K562 (cell line): ENCODE data around the gene CTSO. TPM values are rescaled to one million over a fixed set of nuclear protein-coding genes. Genes with fewer than 3 reads are reported as not detected.

Experiments used
- ATAC-seq: fragments of 200-7000 bp; cut with Tn5 transposase; 3 replicates; pipeline ENCODE4 v1.9.1; 2020; ENCODE audit warnings: moderate library complexity
- BruUV-seq: library from RNA; stranded (reverse); fragments of 400-500 nt; replicated peaks from 2 replicates; lab custom pipeline; 2021; lab: Mats Ljungman, UMichigan
- CTCF ChIA-PET: fragments of 300-600 bp; formaldehyde crosslinking; extraction: SDS; loops from one replicate; lab custom pipeline; 2021; ENCODE audit warnings: low intra/inter-chr PET ratio; lab: Yijun Ruan, JAX
- POLR2A ChIA-PET: fragments of 300-600, 350-650 bp; sonication (Branson Sonifier 250); formaldehyde crosslinking; extraction: SDS; loops from one replicate; lab custom pipeline; 2021; ENCODE audit warnings: antibody characterized with exemption, inconsistent platforms; lab: Yijun Ruan, JAX
- DNase-seq, 4 experiments: peaks; one replicate each; pipeline versions ENCODE4 v3.0.0 to v3.0.0-alpha.2; 2011 to 2018; ENCODE audit warnings: low spot score in 3 of 4, mixed read lengths in 3 of 4; ENCODE audit errors: extremely low read depth in 1 of 4
- FAIRE-seq: peaks from 2 replicates; lab custom pipeline; 2011; peaks lifted over from hg19 to GRCh38; lab: Jason Lieb, UNC
- H2AFZ ChIP-seq: 2 replicates; pipeline ENCODE4 v1.6.0; 2011; ENCODE audit warnings: low read depth, low read length, control low read depth, inconsistent platforms
- H3K27ac ChIP-seq: fragments of 200-600 bp; 3 replicates; pipeline ENCODE4 v1.8.0; 2011; ENCODE audit warnings: low read depth, mild to moderate bottlenecking, control low read depth, inconsistent platforms, low read length, moderate library complexity, mixed read lengths; ENCODE audit errors: extremely low read depth
- H3K27me3 ChIP-seq, 2 experiments: fragments of 300-600 bp in 1 of 2; 2 replicates in 1 of 2; 3 replicates in 1 of 2; pipeline versions ENCODE4 v1.6.0 to v1.8.0; 2011; ENCODE audit warnings: inconsistent platforms in 2 of 2, low read length in 2 of 2, mild to moderate bottlenecking in 1 of 2, mixed read lengths in 1 of 2, moderate library complexity in 1 of 2; ENCODE audit not compliant: control insufficient read depth in 2 of 2, insufficient read depth in 2 of 2
- H3K36me3 ChIP-seq: fragments of 300-600 bp; 3 replicates; pipeline ENCODE4 v1.8.0; 2011; ENCODE audit warnings: mild to moderate bottlenecking, low read length, inconsistent platforms; ENCODE audit not compliant: control insufficient read depth, insufficient read depth
- H3K4me1 ChIP-seq, 2 experiments: fragments of 200-600 bp in 1 of 2; replicated peaks in 1 of 2; 2 replicates in 1 of 2; 3 replicates in 1 of 2; pipeline versions ENCODE4 v1.5.1 to v1.8.0; 2011; ENCODE audit warnings: inconsistent platforms in 2 of 2, low read length in 2 of 2, mild to moderate bottlenecking in 1 of 2, mixed read lengths in 1 of 2, moderate library complexity in 1 of 2; ENCODE audit not compliant: control insufficient read depth in 2 of 2, insufficient read depth in 2 of 2
- H3K4me2 ChIP-seq: 2 replicates; pipeline ENCODE4 v1.6.1; 2011; ENCODE audit warnings: low read length, control low read depth, inconsistent platforms, mixed read lengths; ENCODE audit not compliant: insufficient read depth
- H3K4me3 ChIP-seq: fragments of 200-600 bp; sonication (generic), shearing (Covaris generic); 2 replicates; pipeline ENCODE4 v1.5.1; 2016; ENCODE audit warnings: control low read depth, inconsistent platforms
- H3K79me2 ChIP-seq: fragments of 200-600 bp; 3 replicates; pipeline ENCODE4 v1.8.0; 2011; ENCODE audit warnings: low read length, inconsistent platforms; ENCODE audit not compliant: control insufficient read depth, insufficient read depth
- H3K9ac ChIP-seq, 2 experiments: 2 replicates each; pipeline versions ENCODE4 v1.6.0 to v1.6.1; 2011; ENCODE audit warnings: low read depth in 2 of 2, low read length in 2 of 2, control low read depth in 1 of 2, inconsistent platforms in 1 of 2, mild to moderate bottlenecking in 1 of 2, mixed read lengths in 1 of 2; ENCODE audit not compliant: insufficient read depth in 1 of 2
- H3K9me1 ChIP-seq: one replicate; pipeline ENCODE4 v1.6.0; 2011; ENCODE audit warnings: inconsistent platforms, mild to moderate bottlenecking, low read length, moderate library complexity; ENCODE audit not compliant: control insufficient read depth, insufficient read depth
- H3K9me3 ChIP-seq: replicated peaks from 2 replicates; pipeline ENCODE4 v1.5.1; 2011; ENCODE audit warnings: low read depth, low read length, inconsistent platforms; ENCODE audit not compliant: control insufficient read depth, insufficient read depth
- H4K20me1 ChIP-seq: replicated peaks from 2 replicates; pipeline ENCODE4 v1.6.1; 2011; ENCODE audit warnings: low read length, inconsistent platforms, mixed read lengths; ENCODE audit not compliant: control insufficient read depth, insufficient read depth
- BHLHE40 ChIP-seq: IDR thresholded peaks from 2 replicates; pipeline ENCODE4 v1.6.1; 2011; ENCODE audit warnings: low read length, improper control_type of control experiment
- CBFA2T3 ChIP-seq: fragments of 450-650 bp; IDR thresholded peaks from 2 replicates; pipeline ENCODE4 v1.6.1; 2017
- ELF1 ChIP-seq: fragments of 200-800 bp; sonication (Bioruptor generic); IDR thresholded peaks from 2 replicates; pipeline ENCODE4 v1.6.1; 2016; ENCODE audit warnings: missing genetic modification characterization, missing compliant biosample characterization
- ESRRB ChIP-seq: fragments of 250-450 bp; sonication (Bioruptor Pico); IDR thresholded peaks from 2 replicates; pipeline ENCODE4 v1.5.0; 2020; ENCODE audit warnings: mild to moderate bottlenecking, moderate library complexity, borderline replicate concordance
- HMG20A ChIP-seq: fragments of 450-650 bp; formaldehyde crosslinking; conservative IDR thresholded peaks from 2 replicates; pipeline ENCODE4 v1.4.0; 2020; ENCODE audit warnings: mild to moderate bottlenecking, mixed read lengths
- MAFF ChIP-seq: IDR thresholded peaks from 2 replicates; pipeline ENCODE4 v1.6.1; 2012; ENCODE audit warnings: low read length, improper control_type of control experiment
- MBD2 ChIP-seq: sonication (generic); IDR thresholded peaks from 2 replicates; pipeline ENCODE4 v1.6.1; 2016; ENCODE audit warnings: low read depth, borderline replicate concordance
- NCOA4 ChIP-seq: fragments of 450-650 bp; IDR thresholded peaks from 2 replicates; pipeline ENCODE4 v1.6.1; 2018; ENCODE audit warnings: mild to moderate bottlenecking; ENCODE audit not compliant: partially characterized antibody
- NFYB ChIP-seq: IDR thresholded peaks from 2 replicates; pipeline ENCODE4 v1.6.1; 2011; ENCODE audit warnings: mild to moderate bottlenecking, moderate library complexity; ENCODE audit not compliant: insufficient read length; ENCODE audit errors: extremely low read depth
- SREBF1 ChIP-seq: fragments of 150-350 bp; IDR thresholded peaks from 2 replicates; pipeline ENCODE4 v1.6.1; 2014; ENCODE audit warnings: antibody characterized with exemption, low read depth, low read length, borderline replicate concordance
- TBP ChIP-seq: optimal IDR thresholded peaks from 2 replicates; pipeline ENCODE3; 2011; ENCODE audit warnings: low read depth, low read length, improper control_type of control experiment
- ZNF316 ChIP-seq: fragments of 450-650 bp; IDR thresholded peaks from 2 replicates; pipeline ENCODE4 v1.6.1; 2016
- ZNF583 ChIP-seq: fragments of 250-450 bp; sonication (Bioruptor Pico); IDR thresholded peaks from 2 replicates; pipeline ENCODE4 v1.4.0; 2020
- WGBS: fragments of 100-300 bp; shearing (Covaris generic); methylation state at CpG from one replicate; pipeline ENCODE4 v1.1.6; 2016; ENCODE audit warnings: low coverage, mixed read lengths; ENCODE audit not compliant: insufficient coverage; ENCODE audit errors: missing lambda C conversion rate; 5-methylcytosine and 5-hydroxymethylcytosine counted together
- in situ Hi-C: fragments of 300-500 bp; cut with MboI; formaldehyde crosslinking; loops from 4 replicates; pipeline ENCODE4 v1.15.0; 2018; ENCODE audit warnings: inconsistent platforms, mixed read lengths
- intact Hi-C: fragments of 100-400 bp; cut with micrococcal nuclease; formaldehyde crosslinking; loops from 2 replicates; pipeline ENCODE4 v1.14.2; 2022
- polyA plus RNA-seq, 8 experiments: library from polyadenylated mRNA; depleted of rRNA in 4 of 8; stranded (reverse) in 5 of 8; unstranded in 3 of 8; fragments of >200 nt; fragmentation: Nextera tagmentation in 2 of 8; fragmentation: Illumina TruSeq in 1 of 8; extraction: Ambion mirVana in 2 of 8; extraction: Trizol in 1 of 8; gene quantifications; 2 replicates each; pipeline versions ENCODE4 v1.2.1 to v1.2.3, GENCODE V29; 2011 to 2014; ENCODE audit warnings: inconsistent platforms in 1 of 8, missing spikeins in 1 of 8
- total RNA-seq, 7 experiments: library from RNA; depleted of rRNA in 6 of 7; stranded (reverse); fragments of >200 nt in 6 of 7; fragmentation: Illumina TruSeq in 2 of 7; extraction: Trizol in 2 of 7; gene quantifications; 2 replicates each; pipeline versions ENCODE4 v1.2.1 to v1.2.3, GENCODE V29; 2011 to 2021; ENCODE audit warnings: low replicate concordance in 1 of 7
- TF ChIP-seq, protein P1 (sequence below): sonication (generic); formaldehyde crosslinking; IDR thresholded peaks from 2 replicates; pipeline ENCODE4 v1.9.0; 2022; ENCODE audit warnings: mild to moderate bottlenecking, missing genetic modification reagents
- TF ChIP-seq, protein P2 (sequence below): fragments of 250-450 bp; sonication (Bioruptor Pico); IDR thresholded peaks from 2 replicates; pipeline ENCODE4 v1.5.0; 2020; ENCODE audit warnings: mild to moderate bottlenecking

Gene CTSO
- total and polyA plus RNA-seq, 9 of the 15 experiments (the other 6 are each of a cell fraction or from before 2014, with no cell fraction given), result 0.03 to 0.07 (median 0.04) TPM; not detected in 5

DNA sequence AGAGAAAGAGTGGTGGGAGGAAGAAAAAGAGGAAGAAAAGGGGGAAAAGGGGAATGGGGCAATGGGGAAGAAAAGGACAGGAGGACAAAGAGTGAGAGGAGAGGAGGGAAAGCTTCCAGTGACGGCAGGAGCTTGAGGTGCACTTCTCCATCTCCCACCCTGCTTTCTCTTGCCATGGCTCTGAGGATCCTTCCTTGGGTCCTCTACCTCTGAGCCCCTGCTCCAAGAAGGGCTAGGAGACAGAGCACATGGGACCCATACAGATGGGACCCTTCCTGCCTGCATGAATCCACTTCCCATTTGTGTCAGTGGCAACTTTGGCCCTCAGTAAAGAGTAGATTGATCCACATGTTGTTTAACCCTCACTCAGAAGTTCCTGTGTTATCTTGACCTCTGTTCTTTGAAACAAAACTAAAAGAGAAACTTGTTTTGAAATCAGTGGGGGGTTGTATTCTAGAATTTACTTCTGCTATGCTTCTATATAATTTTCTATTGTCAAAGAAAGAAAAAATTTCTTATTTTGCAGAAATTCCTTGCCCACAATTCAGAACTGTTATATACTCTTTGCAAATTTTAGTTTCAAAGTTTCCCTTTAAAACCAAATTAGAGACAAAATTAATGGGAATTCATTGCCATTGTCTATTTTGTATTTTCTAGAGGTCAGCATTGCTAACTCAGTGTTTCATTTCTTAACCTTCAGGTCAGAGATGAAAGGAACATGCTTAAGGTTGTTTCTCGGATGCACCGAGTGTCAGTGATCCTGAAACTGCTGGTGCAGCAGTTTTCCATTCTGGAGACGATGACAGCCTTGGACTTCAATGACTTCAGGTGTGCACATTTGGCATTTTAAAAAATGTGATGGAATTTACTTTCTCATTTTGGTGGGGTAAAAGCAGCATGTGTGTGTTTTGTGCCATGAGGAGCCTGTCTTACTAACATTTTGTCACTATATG, 45.2 kb downstream of the CTSO start:
- DNase-seq (no peak), ATAC-seq (no peak), FAIRE-seq (no peak)
- Histone ChIP-seq H2AFZ (no peak overlapping the region), H3K27me3 (no peaks in the 10 kb centered on the region), H3K4me3 (no peak overlapping the region), H4K20me1 (no peaks in the 10 kb centered on the region), H3K79me2 (no peaks in the 10 kb centered on the region), H3K4me2 (no peak overlapping the region), H3K27ac (no peak overlapping the region), H3K9ac (no peak overlapping the region), H3K9me3 (no peaks in the 10 kb centered on the region), H3K36me3 (no peaks in the 10 kb centered on the region), H3K4me1 (no peaks in the 10 kb centered on the region), H3K9me1 (no peaks in the 10 kb centered on the region)
- intact Hi-C loops, result no loop called here
- 5% methylated on average over 4 of the region's 4 CpGs for WGBS
- POLR2A ChIA-PET, result no interaction called here
- CTCF ChIA-PET, result no interaction called here
- in situ Hi-C loops, result no loop called here
- 0 out of 2 replicates have a peak, but pooled peaks have one; percentile 10 for TF ChIP-seq ZNF316
- TF ChIP-seq, protein P1, sequence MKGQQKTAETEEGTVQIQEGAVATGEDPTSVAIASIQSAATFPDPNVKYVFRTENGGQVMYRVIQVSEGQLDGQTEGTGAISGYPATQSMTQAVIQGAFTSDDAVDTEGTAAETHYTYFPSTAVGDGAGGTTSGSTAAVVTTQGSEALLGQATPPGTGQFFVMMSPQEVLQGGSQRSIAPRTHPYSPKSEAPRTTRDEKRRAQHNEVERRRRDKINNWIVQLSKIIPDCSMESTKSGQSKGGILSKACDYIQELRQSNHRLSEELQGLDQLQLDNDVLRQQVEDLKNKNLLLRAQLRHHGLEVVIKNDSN (CRISPR knock-in tag), result no peak
- peak; percentile 4; the same call in 1 of the 2 replicates for TF ChIP-seq MAFF
- no TSS peak for BruUV-seq

DNA sequence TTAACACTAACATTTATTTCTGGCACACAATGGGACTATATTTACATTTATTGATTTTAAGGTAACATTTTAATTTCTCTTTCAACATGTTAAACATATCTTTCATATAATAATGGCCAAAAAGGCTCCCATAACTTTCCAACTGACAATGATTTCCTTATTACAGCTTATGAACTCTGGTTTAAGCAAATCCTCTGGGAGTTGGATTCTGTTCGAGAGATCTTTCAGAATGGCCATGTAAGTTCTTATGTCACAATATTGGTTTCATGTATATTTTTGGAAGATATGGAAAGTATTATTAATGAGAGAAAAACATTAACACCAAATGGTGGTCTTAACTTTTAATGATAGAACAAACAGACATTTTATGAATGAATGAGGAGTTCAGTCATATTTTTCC, 46.1 kb downstream of the CTSO start:
- intact Hi-C loops (no loop called here), in situ Hi-C loops (no loop called here)
- no peak for FAIRE-seq
- no peaks in the 10 kb centered on the region for H4K20me1 ChIP-seq
- no peak overlapping the region for H3K4me2 ChIP-seq
- no peak for ATAC-seq
- no peaks in the 10 kb centered on the region for H3K79me2 ChIP-seq
- ChIA-PET CTCF (no interaction called here), POLR2A (no interaction called here)
- BruUV-seq, result no TSS peak
- no peaks in the 10 kb centered on the region for H3K4me1 ChIP-seq
- H3K9me3 ChIP-seq, result no peaks in the 10 kb centered on the region
- DNase-seq, result no peak
- H3K27me3 ChIP-seq, result no peaks in the 10 kb centered on the region
- no peaks in the 10 kb centered on the region for H3K9me1 ChIP-seq
- no peak overlapping the region for H2AFZ ChIP-seq
- H3K9ac ChIP-seq, result no peak overlapping the region
- no peak overlapping the region for H3K27ac ChIP-seq
- WGBS, result 0% methylated on average over 1 of the region's 1 CpG
- no peak overlapping the region for H3K4me3 ChIP-seq
- no peaks in the 10 kb centered on the region for H3K36me3 ChIP-seq
- no peak for TF ChIP-seq TBP
- TF ChIP-seq MBD2, result no peak
- TF ChIP-seq, protein P2, sequence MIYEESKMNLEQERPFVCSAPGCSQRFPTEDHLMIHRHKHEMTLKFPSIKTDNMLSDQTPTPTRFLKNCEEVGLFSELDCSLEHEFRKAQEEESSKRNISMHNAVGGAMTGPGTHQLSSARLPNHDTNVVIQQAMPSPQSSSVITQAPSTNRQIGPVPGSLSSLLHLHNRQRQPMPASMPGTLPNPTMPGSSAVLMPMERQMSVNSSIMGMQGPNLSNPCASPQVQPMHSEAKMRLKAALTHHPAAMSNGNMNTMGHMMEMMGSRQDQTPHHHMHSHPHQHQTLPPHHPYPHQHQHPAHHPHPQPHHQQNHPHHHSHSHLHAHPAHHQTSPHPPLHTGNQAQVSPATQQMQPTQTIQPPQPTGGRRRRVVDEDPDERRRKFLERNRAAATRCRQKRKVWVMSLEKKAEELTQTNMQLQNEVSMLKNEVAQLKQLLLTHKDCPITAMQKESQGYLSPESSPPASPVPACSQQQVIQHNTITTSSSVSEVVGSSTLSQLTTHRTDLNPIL (CRISPR knock-in tag), result no peak
- TF ChIP-seq ESRRB, result no peak
- no peak for TF ChIP-seq NCOA4
- no peak for TF ChIP-seq SREBF1
- no peak for TF ChIP-seq HMG20A (CRISPR knock-in tag)
- no peak for TF ChIP-seq CBFA2T3
- no peak for TF ChIP-seq ELF1 (tag)
- TF ChIP-seq ZNF583 (CRISPR knock-in tag), result no peak
- TF ChIP-seq NFYB, result no peak
- TF ChIP-seq BHLHE40, result no peak
